GM18951 (cell line): ENCODE data around the gene SLC25A26.

ENCODE experiments used
- POLR2A ChIP-seq: IDR thresholded peaks from 4 replicates; pipeline ENCODE4 v1.6.1; 2011; ENCODE audit warnings: mild to moderate bottlenecking; ENCODE audit not compliant: insufficient read length, insufficient read depth; ENCODE audit errors: extremely low read depth
- in situ Hi-C: fragments of 300-500 bp; cut with MboI; formaldehyde crosslinking; loops from one replicate; pipeline ENCODE4 v1.12.0; 2022; ENCODE audit warnings: low sequenced_read_pairs, mixed read lengths, inconsistent platforms; ENCODE audit not compliant: unreplicated experiment

SLC25A26 gene

DNA sequence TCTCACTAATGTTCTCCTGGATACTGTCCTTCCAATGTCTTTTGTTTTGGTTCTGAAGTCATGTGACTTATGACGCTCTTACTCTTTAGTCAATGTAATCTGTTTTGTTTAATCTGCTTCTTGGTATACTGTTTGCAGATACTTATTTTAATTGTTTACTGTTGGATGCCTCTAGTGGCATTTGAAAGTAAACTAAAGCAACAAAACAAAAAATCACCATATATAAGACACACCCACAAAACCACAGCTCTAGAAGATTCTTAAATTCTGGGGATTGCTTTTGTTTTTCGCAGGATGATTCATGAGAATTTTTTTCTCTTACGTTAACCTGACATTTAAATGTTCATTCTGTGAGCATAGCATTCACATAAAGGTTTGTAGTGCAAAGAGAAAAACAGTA is 16.8 kb downstream of the SLC25A26 start:
- in situ Hi-C loops = no loop called here
- no peak for TF ChIP-seq POLR2A

DNA sequence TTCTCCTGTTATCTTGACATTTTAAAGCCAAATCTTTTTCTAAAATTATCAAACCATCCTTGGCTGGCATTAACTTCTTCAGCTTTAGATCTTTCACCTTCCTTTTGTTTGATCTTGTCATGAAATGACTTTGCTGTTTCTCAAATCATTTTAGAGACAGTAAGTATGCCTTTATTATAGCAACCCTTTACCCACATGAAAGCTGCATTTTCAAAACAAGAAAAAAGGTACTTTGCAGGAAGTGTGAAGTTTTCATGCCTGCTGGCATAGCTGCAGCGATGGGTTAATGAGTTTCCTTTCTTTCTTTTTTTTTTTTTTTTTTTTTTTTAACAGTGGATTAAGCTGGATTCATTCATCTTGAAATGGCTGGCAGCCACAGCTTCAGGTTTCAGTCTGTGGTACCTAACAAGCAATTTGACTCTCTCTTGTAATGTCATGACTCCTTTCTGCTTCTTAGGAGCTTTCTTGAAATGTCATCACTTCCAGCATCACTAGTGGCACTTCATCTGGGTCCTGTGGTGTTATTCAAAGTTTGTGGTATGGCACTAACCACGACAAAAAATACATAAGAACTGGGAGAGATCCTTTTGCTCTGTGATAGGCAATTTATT is 18.8 kb downstream of the SLC25A26 start:
- in situ Hi-C loops = no loop called here
- no peak for TF ChIP-seq POLR2A

DNA sequence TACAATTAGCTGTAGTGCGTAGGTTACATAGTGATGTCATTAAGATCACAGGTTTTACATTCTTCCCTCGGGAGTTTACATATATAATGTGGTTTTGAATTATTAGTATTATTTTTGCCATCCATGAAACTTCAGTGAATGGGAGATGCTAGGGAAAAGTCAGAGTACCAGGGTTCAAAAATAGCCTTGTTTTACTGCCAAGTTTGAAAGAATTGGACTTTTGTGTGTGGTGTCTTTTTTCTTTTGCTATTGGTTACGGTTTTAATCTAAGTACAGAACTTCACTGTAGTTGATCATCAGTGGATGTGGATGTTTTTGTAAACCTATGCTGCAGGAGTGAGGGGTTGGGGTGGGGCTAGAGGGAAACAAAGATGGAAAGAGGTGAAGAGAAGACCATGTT is 20.7 kb downstream of the SLC25A26 start:
- no peak for TF ChIP-seq POLR2A
- in situ Hi-C loops = no loop called here

- TF ChIP-seq POLR2A = no peak
- in situ Hi-C loops = no loop called here
These were observed 22.1 kb downstream of the SLC25A26 start for GRCh38 chr3:66242788-66243464.

GRCh38 chr3:66248641-66249040 is 27.8 kb downstream of the SLC25A26 start:
- in situ Hi-C loops = no loop called here
- TF ChIP-seq POLR2A = no peak

DNA sequence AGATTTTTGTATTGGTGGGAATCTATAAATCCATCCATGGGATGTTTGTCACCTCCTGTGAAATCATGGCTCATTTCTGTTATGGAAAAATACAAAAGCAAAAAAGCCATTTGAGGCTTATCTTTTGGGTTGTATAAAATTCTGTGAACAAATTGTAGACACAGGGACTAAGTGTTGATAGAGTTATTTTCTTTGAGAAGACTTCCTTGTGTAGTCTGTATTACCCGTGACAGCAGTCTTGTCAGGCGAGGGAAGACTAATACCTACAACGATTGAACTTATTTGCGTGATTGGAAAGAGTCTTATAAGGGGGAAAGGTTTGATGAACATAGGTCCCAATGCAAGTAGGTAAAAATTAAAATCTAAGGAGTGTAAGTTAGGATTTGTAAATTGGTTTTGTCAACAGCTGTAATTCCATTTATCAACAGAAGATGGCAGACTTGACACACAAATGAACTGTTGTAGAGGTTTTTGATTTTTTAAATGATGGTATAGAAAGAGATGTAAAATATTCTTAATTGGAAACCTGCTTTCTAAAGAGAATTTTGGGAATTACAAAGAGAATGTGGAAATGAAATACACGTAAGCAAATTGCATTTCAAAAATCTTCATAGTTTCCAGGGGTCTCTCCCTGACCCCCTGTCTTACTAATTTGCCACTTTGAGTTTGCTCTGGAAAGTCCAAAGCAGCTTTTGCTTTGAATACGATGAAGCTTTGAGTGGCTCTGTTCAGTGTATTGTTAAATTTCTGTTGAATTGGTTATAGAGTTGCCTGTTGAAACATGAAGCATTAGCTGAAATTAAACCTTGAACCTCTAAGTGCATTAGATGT is 33.2 kb downstream of the SLC25A26 start:
- no peak for TF ChIP-seq POLR2A
- in situ Hi-C loops = no loop called here

DNA sequence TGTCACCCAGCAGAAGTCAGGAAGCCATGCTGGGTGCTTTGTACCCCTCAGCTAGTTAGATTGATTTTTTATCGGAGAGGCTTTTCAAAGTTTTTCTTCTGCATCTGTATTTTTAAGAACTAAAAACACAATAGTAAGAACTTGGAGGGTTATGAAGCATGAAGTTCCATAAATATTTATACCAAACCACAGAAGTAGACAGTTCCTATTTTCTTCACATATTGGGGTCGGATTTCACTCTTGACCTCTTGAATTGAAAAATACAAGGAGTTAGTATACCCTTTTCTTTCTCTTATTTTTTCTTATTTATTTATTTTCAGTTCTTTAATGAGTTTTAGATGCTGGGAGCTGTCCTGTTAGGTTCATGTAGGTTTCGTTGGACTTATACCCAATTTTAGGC is 35.1 kb downstream of the SLC25A26 start:
- TF ChIP-seq POLR2A = no peak
- in situ Hi-C loops = loop anchor here (5.0 kb wide), 1 partner anchor 561 kb away; no protein-coding TSS in a partner anchor

DNA sequence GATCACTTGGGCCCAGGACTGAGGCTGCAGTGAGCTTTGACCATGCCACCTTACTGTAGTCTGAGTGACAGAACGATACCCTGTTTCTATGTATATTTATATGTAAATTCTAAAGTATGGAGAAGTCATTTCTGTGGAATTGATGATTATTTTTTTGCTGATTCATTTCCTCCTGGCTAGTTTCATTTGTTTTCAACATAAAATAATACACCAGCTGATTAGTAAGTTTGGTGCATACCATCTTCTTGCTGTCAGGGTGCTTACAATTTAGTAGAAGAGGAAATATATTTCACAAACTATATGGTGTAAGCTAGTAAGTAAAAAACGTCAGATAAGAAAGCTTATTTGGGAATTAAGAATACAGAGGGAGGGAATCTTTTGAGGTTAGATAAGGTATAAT is 36.0 kb downstream of the SLC25A26 start:
- no peak for TF ChIP-seq POLR2A
- in situ Hi-C loops = loop anchor here (5.0 kb wide), 1 partner anchor 560 kb away; no protein-coding TSS in a partner anchor

GRCh38 chr3:66259566-66260255 is 38.9 kb downstream of the SLC25A26 start:
- no peak for TF ChIP-seq POLR2A
- in situ Hi-C loops = loop anchor here (5.0 kb wide), 1 partner anchor 558 kb away; no protein-coding TSS in a partner anchor

DNA sequence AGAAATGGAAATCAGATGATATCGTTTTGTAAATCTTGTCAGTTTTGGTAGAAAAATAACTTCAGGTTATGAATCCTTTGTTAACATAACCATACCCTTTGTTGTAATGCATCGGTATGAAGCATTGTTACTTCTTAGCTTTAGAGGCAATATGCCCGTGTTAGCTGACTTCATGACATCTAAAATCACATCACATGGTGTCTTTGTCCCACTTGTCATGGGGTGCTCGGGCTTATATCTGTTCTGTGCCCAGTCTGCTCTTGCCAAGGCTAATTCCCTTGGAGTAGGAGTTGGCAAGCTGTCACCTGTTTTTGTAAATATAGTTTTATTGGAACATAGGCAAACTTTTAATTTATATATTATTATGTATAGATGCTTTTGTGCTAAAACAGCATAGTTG is 39.6 kb downstream of the SLC25A26 start:
- no peak for TF ChIP-seq POLR2A
- in situ Hi-C loops = no loop called here

DNA sequence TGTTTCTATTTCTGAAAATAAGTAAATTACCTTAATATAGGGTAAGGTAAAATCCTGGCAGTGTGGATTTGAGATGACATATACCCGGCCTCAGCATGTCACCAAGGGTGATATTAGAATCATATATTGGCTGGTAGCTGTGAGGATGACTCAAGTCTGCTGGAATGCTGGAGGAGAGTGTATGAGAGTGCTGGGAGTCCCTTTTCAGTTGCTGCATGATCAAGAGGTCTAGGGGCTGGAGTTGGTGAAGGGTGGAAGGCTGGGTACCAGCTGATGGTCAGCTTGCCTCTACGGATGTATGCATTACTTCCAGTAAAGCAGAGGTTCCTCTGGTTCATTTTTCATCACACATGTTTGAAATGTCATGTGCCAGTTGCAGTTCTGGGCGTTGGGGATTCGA is 40.6 kb downstream of the SLC25A26 start:
- in situ Hi-C loops = no loop called here
- no peak for TF ChIP-seq POLR2A

DNA sequence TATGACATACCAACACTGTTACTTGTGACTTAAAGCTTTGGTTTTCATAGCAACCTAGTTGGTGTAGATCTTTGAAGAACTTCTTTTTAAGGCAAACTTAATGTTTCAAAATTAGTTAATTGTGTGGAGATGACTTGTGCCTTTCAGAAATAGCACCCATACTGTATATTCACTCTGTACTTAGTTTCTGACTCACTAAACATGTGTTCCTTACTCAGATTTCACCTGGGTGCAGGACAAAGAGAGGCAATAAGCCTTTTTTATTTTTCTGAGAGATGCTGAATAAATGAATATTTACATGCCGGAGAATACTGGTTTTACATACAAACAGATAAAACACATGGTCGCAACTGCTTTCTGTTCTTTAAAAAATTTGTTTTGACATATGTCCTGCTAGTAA is 44.8 kb downstream of the SLC25A26 start:
- in situ Hi-C loops = no loop called here
- TF ChIP-seq POLR2A = no peak

- in situ Hi-C loops = no loop called here
- no peak for TF ChIP-seq POLR2A
These were observed 45.8 kb downstream of the SLC25A26 start for GRCh38 chr3:66266551-66266950.

DNA sequence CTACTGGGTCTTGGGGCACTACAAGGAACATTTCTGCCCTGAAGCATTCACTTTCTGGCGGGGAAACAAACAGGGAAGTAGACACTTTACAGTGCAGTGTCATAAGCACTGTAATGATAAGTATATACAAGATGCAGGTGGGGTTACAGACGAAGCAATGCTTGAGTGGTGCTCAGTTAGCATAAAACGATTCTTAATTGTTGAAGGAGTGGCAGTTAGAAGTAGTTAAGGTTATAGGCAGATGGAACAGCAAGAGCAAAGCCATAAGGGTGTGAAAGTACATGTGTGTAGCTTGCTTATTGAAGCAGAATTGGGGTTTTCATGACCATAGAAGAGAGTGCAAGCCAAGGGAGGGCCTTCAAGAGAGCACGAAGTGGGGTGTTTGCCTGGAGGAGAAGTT is 46.2 kb downstream of the SLC25A26 start:
- TF ChIP-seq POLR2A = no peak
- in situ Hi-C loops = no loop called here
